DMS 273 (cell line): Measurements from ENCODE around the gene LRRC47.
A peak's percentile ranks its signal among the peaks of the same experiment; 100 is the strongest.
"Not testable (repeated sequence)": the region's sequence is repeated elsewhere in the genome, so short reads cannot be mapped to it uniquely, and the experiment has no call there.

Experiments
- DNase-seq: peaks from one replicate; lab custom pipeline; 2025; ENCODE audit not compliant: unreplicated experiment; lab: John Stamatoyannopoulos, UW

Gene LRRC47

DNA sequence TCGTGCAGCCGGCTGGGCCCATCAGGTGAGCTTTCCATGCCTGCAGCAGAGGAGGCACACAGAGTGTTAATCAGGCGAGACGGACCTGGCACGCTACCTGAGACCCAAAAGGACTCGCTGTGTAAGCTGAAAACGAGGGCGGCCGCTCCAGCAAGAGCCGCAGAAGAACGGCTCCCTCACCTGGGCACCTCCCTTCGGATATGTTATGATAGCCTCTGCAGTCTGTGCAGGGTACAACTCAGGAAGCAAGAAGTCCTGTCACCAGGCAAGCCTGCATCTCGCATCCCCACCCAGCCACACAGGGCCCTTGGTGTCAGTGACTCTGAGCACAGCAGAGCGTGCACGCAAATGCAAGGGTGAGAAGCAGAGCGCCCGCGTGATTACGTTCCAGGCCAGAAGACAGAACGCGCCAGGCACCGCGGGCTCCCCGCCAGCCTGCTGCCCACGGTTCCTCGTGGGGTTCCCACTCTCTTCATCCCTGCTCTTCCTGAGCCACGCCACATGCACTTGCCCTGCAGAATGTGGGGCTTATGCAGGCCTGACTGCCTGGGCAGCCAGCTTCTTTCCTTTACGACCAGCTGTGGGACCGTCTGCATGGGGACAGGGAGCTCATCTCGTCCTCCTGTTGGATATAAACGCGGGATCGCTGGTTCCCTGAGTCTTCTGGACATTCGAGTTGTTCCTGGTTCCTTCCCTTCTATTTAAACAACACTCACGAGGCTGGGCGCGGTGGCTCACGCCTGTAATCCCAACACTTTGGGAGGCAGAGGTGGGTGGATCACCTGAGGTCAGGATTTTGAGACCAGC lies 20.2 kb upstream of the LRRC47 start:
- DNase-seq = no peak

DNA sequence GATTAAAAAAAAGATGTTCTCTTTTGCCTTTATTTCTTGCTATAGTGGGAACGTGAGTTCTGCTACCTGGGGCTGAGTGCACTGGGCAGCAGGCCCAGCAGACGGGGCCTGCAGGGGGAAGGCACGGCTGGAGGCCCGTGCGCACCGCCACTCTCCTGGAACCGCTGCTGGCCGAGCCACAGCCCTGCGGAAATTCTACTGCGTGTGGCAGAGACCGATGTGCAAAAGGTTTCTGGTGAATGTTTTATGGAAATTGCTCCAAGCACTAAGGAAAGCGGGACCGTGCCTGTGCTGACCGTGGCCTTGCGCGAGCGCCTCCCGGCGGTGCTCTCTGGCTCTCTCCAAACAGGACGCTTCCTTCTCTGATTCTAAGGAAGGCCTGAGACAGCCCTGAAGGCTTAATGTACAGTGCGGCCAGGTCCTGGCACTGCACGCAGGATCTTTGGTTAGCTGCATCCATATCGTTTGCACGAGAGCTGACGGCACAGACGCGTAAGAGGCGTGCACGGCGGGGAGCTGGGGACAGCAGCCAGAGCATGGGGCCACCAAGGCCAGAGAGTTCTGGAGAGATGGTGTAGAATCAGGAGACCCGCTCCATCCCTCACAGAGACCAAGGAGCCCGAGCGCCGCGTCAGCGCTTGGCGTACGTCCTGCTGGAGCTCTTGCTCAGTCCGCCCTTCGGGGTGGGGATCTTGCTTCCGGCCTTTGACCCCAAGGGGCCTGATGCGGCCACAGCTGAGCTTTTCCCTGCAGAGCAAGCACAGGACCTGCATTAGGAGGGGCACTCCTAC lies 18.7 kb upstream of the LRRC47 start:
- no peak for DNase-seq

DNA sequence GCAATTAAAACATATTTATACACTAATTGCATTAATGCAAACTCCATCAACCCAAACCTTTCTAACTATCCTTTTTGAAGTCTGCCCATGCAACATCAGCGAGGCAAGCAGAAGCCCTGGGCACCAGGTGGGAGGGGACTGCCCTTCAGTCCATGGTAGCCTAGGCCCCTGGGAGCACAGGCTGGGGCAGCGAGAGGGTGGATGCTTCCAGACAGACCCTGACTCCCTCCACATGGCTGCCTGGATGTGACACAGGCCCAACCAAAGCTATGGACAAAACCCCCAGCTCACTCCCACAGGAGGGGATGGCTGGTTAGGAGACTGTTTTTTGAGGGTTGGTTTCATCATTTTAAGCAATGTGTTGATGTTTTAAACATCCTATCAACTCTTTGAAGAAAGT lies 17.8 kb upstream of the LRRC47 start:
- no peak for DNase-seq

- DNase-seq = no peak
These were observed 15.3 kb upstream of the LRRC47 start for GRCh38 chr1:3811595-3811911.

DNA sequence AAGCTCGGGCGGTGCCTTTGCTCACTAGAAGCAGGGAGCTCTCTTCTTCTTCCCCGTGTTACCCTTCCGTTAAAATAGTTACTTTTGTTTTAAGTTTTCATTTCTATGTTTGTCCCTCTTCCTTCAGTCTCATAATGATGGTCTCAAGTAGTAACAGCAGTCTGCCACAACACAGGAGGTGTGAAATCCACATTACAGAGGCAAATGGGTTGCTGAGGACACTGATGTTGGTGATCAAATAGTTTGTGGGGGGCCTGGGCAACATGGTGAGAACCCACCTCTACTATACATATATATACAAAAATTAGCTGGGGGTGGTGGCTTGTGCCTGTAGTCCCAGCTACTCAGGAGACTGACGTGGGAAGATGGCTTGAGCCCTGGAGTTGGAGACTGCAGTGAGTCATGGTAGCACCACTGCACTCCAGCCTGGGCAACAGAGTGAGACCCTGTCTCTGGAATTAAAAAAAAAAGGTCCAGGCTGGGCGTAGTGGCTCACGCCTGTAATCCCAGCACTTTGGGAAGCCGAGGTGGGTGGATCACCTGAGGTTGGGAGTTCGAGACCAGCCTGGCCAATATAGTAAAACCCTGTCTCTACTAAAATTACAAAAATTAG lies 14.0 kb upstream of the LRRC47 start:
- not testable (repeated sequence) for DNase-seq

GRCh38 chr1:3809680-3810079 lies 13.4 kb upstream of the LRRC47 start:
- no peak for DNase-seq

GRCh38 chr1:3807769-3808168 lies 11.5 kb upstream of the LRRC47 start:
- no peak for DNase-seq

GRCh38 chr1:3805038-3805437 lies 8.7 kb upstream of the LRRC47 start:
- no peak for DNase-seq

DNA sequence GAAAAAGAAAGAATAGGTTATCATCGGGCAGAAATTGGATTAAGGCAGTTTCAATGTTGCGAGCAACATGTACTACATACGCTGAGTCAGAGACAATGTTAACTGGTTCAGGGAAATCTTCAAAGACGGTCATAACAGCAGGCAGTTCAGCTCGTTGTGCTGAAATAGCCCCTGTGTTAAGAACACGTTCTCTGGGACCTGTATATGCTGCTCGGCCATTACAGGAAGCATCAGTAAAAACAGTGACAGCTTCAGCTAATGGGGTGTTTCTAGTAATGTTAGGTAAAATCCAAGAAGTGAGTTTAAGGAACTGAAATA lies 8.3 kb upstream of the LRRC47 start:
- DNase-seq = not testable (repeated sequence)

DNA sequence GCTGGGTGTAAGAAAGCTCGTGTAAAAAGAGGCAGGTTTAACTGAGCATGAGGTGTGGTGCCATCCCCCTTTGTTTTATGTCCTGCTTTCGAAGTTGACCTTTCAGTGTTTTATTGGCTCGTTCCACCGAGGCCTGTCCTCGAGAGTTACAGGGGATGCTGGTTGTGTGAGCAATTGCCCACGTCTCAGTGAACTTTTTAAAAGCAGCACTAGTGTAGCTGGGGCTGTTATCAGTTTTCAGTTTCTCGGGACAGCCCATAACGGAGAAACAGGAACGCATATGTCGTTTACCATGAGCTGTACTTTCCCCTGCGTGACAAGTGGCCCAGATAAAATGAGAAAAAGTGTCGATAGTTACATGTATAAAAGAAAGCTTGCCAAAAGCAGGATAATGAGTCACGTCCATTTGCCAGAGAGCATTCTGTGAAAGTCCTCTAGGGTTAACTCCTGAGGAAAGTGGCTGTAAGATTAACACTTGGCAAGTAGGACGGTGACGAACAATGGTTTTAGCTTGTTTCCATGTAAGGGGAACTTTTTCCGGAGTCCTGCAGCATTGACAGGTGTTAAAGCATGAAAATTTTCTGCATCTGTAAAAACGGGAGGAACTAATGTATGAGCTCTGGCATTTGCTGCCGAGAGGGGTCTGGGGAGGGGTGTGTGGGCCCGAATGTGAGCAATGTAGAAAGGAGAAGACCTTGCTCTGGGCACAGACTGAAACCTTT lies 7.8 kb upstream of the LRRC47 start:
- no peak for DNase-seq

DNA sequence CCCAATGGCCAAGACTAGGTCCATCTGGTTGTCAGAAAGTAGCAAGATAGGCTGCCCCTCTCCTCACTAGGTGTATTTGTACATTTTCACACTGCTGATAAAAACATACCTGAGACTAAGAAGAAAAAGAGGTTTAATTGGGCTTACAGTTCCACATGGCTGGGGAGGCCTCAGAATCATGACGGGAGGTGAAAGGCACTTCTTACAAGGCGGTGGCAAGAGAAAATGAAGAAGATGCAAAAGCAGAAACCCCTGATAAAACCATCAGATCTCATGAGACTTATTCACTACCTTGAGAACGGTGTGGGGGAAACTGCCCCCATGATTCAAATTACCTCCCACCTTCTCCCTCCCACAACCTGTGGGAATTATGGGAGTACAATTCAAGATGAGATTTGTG lies 4.5 kb upstream of the LRRC47 start:
- DNase-seq = not testable (repeated sequence)

DNA sequence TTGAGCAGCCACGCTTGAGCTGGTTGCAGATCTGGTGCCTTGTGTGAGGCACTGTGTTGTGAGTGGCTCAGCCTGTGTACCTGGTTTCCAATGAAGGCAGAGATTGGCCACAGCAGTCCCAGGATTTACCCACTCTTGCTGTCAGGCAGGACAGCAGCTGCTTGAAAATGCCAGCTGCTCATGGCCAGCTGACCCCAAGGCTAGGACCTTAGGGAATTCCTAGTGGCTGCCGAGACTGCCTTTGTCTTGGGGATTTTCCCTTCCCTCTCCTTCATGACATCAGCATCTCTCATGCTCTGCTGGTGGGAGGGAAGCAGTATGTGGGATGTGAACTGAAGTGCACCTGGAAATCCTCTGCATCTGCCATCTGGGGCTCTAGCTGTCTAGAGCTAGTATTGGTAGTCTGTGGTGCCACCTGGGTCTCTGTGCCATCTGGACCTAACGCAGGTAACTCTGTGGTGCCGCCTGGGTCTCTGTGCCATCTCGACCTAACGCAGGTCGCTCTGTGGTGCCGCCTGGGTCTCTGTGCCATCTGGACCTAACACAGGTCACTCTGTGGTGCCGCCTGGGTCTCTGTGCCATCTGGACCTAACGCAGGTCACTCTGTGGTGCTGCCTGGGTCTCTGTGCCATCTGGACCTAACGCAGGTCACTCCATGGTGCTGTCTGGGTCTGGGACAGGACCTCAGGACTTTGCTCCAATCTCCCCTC lies 3.8 kb upstream of the LRRC47 start:
- DNase-seq = peak; percentile 79

GRCh38 chr1:3795453-3796214 lies 664 bp downstream of the LRRC47 start:
- peak; percentile 70 for DNase-seq

- DNase-seq = no peak
These were observed 5.3 kb downstream of the LRRC47 start for GRCh38 chr1:3790952-3791351.

- DNase-seq = no peak
These were observed 5.8 kb downstream of the LRRC47 start for GRCh38 chr1:3790500-3790923.

DNA sequence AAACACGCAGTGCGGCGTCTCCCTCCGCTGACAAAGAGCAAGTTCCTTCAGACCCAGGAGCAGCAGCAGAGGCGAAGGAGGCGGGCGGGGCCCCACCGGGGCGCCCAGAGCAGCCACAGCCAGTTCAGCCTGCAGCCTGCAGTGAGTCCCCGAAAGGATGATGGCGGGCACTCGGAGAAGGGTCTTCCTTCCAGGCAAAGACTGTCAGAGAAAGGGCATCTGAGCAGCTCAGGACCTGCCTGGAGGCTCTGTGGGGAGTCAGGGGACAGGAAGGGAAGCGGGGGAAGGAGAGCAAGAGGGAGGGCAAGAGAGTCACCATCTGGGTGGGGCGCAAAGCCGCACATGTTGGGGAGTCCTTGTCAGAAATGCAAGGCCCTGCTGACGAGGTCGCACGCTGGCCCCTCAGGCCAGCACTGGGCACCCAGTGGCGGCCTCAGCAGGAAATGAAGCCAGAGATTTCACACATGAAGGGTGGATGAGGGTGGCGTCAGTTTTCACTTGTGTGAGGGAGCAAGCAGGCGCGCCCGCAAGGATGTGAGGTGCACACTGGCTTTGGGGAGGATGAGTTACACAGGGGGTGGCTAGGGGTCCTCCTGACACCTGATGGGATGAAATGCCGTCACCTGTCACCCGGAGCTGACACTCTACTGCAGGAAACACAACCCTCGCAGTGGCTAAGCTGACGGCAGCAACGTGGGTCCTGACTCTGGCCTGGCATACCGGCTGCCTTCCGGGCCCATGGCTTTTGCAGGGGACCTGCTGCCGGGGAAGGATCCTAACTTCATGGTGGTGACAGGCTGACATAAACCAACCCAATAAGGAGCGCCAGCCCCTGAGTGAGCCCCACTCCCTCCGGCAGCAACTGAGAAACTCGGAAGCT lies 6.6 kb downstream of the LRRC47 start:
- no peak for DNase-seq

- no peak for DNase-seq
These were observed 7.4 kb downstream of the LRRC47 start for GRCh38 chr1:3788756-3789420.

DNA sequence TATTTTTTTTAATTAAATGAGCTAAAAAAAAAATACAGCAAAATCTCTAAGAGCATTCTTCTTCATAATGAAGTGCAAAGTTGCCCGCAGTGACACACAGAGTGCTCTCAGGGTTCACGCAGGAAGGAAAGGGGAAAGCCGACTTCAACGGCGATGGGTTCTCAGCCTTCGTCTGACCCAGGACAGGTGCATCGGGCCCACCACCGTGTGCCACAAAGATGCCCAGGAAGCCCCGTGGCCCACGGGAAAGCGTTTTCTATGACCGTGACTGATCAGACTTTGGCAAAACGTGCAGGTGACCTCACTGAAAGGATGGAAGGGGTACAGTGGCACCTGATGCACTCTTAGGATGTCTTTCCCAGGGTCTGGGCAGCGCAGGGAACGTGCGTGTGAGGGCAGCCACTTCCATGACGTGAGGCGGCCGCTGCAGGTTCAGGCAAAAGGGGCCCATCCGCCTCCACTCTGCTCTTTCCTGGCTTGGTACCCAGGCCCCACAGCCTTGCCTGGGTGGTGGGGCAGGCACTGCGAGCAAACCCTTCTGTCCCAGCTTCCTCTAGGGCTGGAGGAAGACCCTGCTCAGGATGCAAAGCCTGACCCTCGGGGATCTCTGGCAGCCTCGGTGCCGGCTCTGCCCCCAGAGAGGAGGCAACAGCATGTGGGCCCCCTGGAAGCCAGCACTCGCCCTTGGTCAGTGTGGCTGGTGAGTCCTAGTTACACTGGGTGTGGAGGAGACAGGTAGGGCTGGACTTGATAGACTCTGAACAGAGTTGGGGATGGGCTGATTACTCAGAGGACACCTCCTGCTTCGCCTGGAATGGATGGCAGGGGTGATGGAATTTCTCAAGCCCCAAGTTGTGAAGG lies 8.3 kb downstream of the LRRC47 start:
- no peak for DNase-seq
